ENCODE data around the gene IL1R1. TPM values are rescaled to one million over a fixed set of nuclear protein-coding genes. Genes with fewer than 3 reads are reported as not detected.

The IL1R1 gene
- total RNA-seq, 3 donors from 2014 or later: 17.8 to 40.1 (median 39.1) TPM

DNA sequence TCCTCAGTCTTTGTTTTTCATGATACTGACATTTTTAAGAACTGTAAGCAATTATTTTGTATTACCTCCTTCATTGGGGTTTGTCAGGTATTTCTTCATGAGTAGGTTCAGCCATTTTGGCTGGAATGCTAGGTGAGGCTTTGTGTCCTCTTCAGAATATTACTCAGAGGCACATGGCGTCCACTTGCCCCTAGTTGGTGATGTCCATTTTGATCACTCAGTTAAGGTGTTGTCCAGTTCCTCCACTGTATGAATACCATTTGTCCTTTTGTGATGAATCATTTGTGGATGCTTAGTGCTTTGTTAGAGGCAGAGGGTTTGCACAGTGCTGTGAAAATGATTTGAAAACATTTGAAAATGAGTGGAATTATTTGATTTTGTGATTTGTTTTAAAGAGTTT, 49.0 kb downstream of the IL1R1 start:
- H3K4me1 ChIP-seq (ENCODE audit: low read depth): peaks cover 6% of the 10 kb centered on the region
- no peaks in the 10 kb centered on the region for H3K36me3 ChIP-seq (ENCODE audit: low read depth)
- H3K9me3 ChIP-seq: no peaks in the 10 kb centered on the region
- DNase-seq (no peak), ATAC-seq (no peak)
- TF ChIP-seq, protein P1, sequence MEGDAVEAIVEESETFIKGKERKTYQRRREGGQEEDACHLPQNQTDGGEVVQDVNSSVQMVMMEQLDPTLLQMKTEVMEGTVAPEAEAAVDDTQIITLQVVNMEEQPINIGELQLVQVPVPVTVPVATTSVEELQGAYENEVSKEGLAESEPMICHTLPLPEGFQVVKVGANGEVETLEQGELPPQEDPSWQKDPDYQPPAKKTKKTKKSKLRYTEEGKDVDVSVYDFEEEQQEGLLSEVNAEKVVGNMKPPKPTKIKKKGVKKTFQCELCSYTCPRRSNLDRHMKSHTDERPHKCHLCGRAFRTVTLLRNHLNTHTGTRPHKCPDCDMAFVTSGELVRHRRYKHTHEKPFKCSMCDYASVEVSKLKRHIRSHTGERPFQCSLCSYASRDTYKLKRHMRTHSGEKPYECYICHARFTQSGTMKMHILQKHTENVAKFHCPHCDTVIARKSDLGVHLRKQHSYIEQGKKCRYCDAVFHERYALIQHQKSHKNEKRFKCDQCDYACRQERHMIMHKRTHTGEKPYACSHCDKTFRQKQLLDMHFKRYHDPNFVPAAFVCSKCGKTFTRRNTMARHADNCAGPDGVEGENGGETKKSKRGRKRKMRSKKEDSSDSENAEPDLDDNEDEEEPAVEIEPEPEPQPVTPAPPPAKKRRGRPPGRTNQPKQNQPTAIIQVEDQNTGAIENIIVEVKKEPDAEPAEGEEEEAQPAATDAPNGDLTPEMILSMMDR (IDR thresholded peaks at IDR 0.05): no peak
- intact Hi-C loops (cut with DNase I, micrococcal nuclease): no loop called here
- no peak overlapping the region for H3K4me3 ChIP-seq

DNA sequence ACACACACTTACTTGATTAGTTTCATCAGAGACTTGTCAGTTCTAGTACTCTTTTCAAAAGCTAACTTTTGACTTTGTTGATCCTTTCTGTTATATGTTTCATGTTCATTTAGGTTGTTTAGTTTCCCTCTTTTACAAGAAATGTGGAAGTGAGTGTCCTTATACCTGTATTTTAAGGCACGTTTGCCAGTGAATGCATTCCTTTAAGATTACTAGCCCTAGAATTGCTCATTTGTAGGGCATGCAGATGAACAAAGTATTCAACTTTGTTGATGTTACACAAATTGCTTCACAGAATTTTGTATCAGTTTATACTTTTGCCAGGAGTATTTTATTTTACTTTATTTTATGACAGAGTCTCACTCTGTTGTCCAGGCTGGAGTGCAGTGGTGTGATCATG, 50.5 kb downstream of the IL1R1 start:
- ATAC-seq (no peak), DNase-seq (no peak)
- H3K4me1 ChIP-seq (ENCODE audit: low read depth): no peaks in the 10 kb centered on the region
- TF ChIP-seq, protein P1 (IDR thresholded peaks at IDR 0.05): no peak
- H3K4me3 ChIP-seq: no peak overlapping the region
- intact Hi-C loops (cut with DNase I, micrococcal nuclease): no loop called here
- no peaks in the 10 kb centered on the region for H3K36me3 ChIP-seq (ENCODE audit: low read depth)
- no peaks in the 10 kb centered on the region for H3K9me3 ChIP-seq

DNA sequence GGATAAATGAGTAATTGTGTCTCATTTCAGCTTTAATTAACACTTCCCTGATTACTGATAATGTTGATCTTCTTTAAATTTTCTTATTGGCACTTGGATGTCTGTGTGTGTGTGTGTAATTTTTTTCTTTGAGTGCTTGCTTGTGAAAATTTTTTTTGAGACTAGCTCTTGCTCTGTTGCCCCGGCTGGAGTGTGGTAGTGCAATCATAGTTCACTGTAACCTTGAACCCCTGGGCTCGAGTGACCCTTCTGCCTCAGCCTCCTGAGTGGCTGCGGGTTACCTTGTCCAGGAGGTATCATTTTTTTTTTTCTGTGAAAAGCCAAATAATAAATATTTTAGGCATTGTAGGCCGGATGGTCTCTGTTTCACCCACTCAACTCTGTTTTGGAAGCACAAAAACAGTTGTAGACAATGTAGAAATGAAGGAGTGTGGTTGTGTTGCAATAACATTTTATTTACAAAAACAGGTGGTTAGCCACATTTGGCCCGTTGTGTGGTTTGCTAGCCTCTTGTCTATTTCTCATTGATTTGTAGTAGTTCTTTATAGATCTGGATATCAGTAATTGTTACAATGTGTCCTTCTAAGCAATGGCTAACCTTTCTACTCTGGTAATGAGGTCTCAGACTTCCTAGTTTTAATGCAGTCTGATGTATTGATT, 52.2 kb downstream of the IL1R1 start:
- Histone ChIP-seq H3K9me3 (no peaks in the 10 kb centered on the region), H3K4me3 (no peak overlapping the region), H3K36me3 (ENCODE audit: low read depth) (no peaks in the 10 kb centered on the region), H3K4me1 (ENCODE audit: low read depth) (no peaks in the 10 kb centered on the region)
- TF ChIP-seq, protein P1 (IDR thresholded peaks at IDR 0.05): no peak
- ATAC-seq (no peak), DNase-seq (no peak)
- intact Hi-C loops (cut with DNase I, micrococcal nuclease): no loop called here

GRCh38 chr2:102197389-102198137, 55.0 kb downstream of the IL1R1 start:
- ATAC-seq: no peak
- intact Hi-C loops (cut with DNase I, micrococcal nuclease): no loop called here
- H3K36me3 ChIP-seq (ENCODE audit: low read depth): no peaks in the 10 kb centered on the region
- no peaks in the 10 kb centered on the region for H3K4me1 ChIP-seq (ENCODE audit: low read depth)
- no peak for DNase-seq
- TF ChIP-seq, protein P1 (IDR thresholded peaks at IDR 0.05): no peak
- no peak overlapping the region for H3K4me3 ChIP-seq
- H3K9me3 ChIP-seq: no peaks in the 10 kb centered on the region

GRCh38 chr2:102200539-102200938, 58.0 kb downstream of the IL1R1 start:
- TF ChIP-seq, protein P1 (IDR thresholded peaks at IDR 0.05): no peak
- Histone ChIP-seq H3K36me3 (ENCODE audit: low read depth) (no peaks in the 10 kb centered on the region), H3K9me3 (no peaks in the 10 kb centered on the region), H3K4me3 (no peak overlapping the region), H3K4me1 (ENCODE audit: low read depth) (no peaks in the 10 kb centered on the region)
- intact Hi-C loops (cut with DNase I, micrococcal nuclease): no loop called here
- ATAC-seq: no peak
- DNase-seq: no peak

Data from mucosa of descending colon (tissue), 3 donors.